SK-N-SH treated with all-trans-retinoic acid at 6 μM for 48 hours (cell line): ENCODE data around the gene TBC1D16.

Source experiments
- ATAC-seq: fragments of 200-7000 bp; cut with Tn5 transposase; 3 replicates; pipeline ENCODE4 v1.9.1; 2020; ENCODE audit warnings: mild to moderate bottlenecking, moderate library complexity
- BACH2 ChIP-seq: fragments of 250-450 bp; sonication (Bioruptor Pico); IDR thresholded peaks from 2 replicates; pipeline ENCODE4 v1.9.0; 2021; ENCODE audit warnings: mild to moderate bottlenecking, borderline replicate concordance
- CREB5 ChIP-seq: fragments of 250-450 bp; sonication (Bioruptor Pico); IDR thresholded peaks from 2 replicates; pipeline ENCODE4 v1.5.1; 2020; ENCODE audit warnings: low read depth, mild to moderate bottlenecking, moderate library complexity
- CSDC2 ChIP-seq: fragments of 250-450 bp; sonication (Bioruptor Pico); IDR thresholded peaks from 2 replicates; pipeline ENCODE4 v1.5.0; 2020; ENCODE audit warnings: mild to moderate bottlenecking, moderate library complexity
- CSRNP3 ChIP-seq: fragments of 250-450 bp; sonication (Bioruptor Pico); IDR thresholded peaks from 2 replicates; pipeline ENCODE4 v1.5.1; 2021; ENCODE audit warnings: mild to moderate bottlenecking, moderate library complexity
- ISL1 ChIP-seq: fragments of 250-450 bp; sonication (Bioruptor Pico); IDR thresholded peaks from 2 replicates; pipeline ENCODE4 v2.1.2; 2022; ENCODE audit warnings: mild to moderate bottlenecking, moderate library complexity
- OSR1 ChIP-seq: fragments of 250-450 bp; sonication (Bioruptor Pico); IDR thresholded peaks from 2 replicates; pipeline ENCODE4 v1.8.0; 2022; ENCODE audit warnings: moderate library complexity, mild to moderate bottlenecking, inconsistent platforms
- PATZ1 ChIP-seq: fragments of 250-450 bp; sonication (Bioruptor Pico); IDR thresholded peaks from 2 replicates; pipeline ENCODE4 v1.8.0; 2020; ENCODE audit warnings: mild to moderate bottlenecking, moderate library complexity, borderline replicate concordance
- RARB ChIP-seq: fragments of 250-450 bp; sonication (Bioruptor Pico); IDR thresholded peaks from 2 replicates; pipeline ENCODE4 v1.8.0; 2021; ENCODE audit warnings: mild to moderate bottlenecking, moderate library complexity
- SNAI2 ChIP-seq: fragments of 250-450 bp; sonication (Bioruptor Pico); IDR thresholded peaks from 2 replicates; pipeline ENCODE4 v1.5.0; 2020; ENCODE audit warnings: mild to moderate bottlenecking, moderate library complexity
- TOX ChIP-seq: fragments of 250-450 bp; sonication (Bioruptor Pico); IDR thresholded peaks from 2 replicates; pipeline ENCODE4 v1.8.0; 2021; ENCODE audit warnings: mild to moderate bottlenecking, moderate library complexity, borderline replicate concordance
- ZC3H10 ChIP-seq: fragments of 250-450 bp; sonication (Bioruptor Pico); IDR thresholded peaks from 2 replicates; pipeline ENCODE4 v1.5.1; 2021; ENCODE audit warnings: mild to moderate bottlenecking, moderate library complexity
- ZFP3 ChIP-seq: fragments of 250-450 bp; sonication (Bioruptor Pico); IDR thresholded peaks from 2 replicates; pipeline ENCODE4 v1.5.0; 2020; ENCODE audit warnings: mild to moderate bottlenecking, moderate library complexity
- ZFP30 ChIP-seq: fragments of 450-650 bp; formaldehyde crosslinking; IDR thresholded peaks from 2 replicates; pipeline ENCODE4 v1.5.0; 2022; ENCODE audit warnings: mild to moderate bottlenecking, moderate library complexity
- ZNF70 ChIP-seq: fragments of 450-650 bp; formaldehyde crosslinking; IDR thresholded peaks from 2 replicates; pipeline ENCODE4 v1.5.0; 2020; ENCODE audit warnings: mild to moderate bottlenecking, moderate library complexity
- ZNF8 ChIP-seq: fragments of 450-650 bp; formaldehyde crosslinking; IDR thresholded peaks from 2 replicates; pipeline ENCODE4 v1.5.0; 2020; ENCODE audit warnings: mild to moderate bottlenecking, moderate library complexity
- TF ChIP-seq, protein P1 (sequence below): fragments of 250-450 bp; sonication (Bioruptor Pico); IDR thresholded peaks from 2 replicates; pipeline ENCODE4 v1.5.0; 2020; ENCODE audit warnings: mild to moderate bottlenecking, moderate library complexity

TBC1D16 gene

GRCh38 chr17:79937391-79938335 lies 98.0 kb downstream of the TBC1D16 start (continued):
- TF ChIP-seq, protein P1, sequence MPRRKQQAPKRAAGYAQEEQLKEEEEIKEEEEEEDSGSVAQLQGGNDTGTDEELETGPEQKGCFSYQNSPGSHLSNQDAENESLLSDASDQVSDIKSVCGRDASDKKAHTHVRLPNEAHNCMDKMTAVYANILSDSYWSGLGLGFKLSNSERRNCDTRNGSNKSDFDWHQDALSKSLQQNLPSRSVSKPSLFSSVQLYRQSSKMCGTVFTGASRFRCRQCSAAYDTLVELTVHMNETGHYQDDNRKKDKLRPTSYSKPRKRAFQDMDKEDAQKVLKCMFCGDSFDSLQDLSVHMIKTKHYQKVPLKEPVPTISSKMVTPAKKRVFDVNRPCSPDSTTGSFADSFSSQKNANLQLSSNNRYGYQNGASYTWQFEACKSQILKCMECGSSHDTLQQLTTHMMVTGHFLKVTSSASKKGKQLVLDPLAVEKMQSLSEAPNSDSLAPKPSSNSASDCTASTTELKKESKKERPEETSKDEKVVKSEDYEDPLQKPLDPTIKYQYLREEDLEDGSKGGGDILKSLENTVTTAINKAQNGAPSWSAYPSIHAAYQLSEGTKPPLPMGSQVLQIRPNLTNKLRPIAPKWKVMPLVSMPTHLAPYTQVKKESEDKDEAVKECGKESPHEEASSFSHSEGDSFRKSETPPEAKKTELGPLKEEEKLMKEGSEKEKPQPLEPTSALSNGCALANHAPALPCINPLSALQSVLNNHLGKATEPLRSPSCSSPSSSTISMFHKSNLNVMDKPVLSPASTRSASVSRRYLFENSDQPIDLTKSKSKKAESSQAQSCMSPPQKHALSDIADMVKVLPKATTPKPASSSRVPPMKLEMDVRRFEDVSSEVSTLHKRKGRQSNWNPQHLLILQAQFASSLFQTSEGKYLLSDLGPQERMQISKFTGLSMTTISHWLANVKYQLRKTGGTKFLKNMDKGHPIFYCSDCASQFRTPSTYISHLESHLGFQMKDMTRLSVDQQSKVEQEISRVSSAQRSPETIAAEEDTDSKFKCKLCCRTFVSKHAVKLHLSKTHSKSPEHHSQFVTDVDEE (CRISPR knock-in tag), result no peak
- TF ChIP-seq BACH2 (CRISPR knock-in tag), result no peak
- TF ChIP-seq OSR1 (CRISPR knock-in tag), result no peak
- no peak for TF ChIP-seq CSRNP3 (CRISPR knock-in tag)

DNA sequence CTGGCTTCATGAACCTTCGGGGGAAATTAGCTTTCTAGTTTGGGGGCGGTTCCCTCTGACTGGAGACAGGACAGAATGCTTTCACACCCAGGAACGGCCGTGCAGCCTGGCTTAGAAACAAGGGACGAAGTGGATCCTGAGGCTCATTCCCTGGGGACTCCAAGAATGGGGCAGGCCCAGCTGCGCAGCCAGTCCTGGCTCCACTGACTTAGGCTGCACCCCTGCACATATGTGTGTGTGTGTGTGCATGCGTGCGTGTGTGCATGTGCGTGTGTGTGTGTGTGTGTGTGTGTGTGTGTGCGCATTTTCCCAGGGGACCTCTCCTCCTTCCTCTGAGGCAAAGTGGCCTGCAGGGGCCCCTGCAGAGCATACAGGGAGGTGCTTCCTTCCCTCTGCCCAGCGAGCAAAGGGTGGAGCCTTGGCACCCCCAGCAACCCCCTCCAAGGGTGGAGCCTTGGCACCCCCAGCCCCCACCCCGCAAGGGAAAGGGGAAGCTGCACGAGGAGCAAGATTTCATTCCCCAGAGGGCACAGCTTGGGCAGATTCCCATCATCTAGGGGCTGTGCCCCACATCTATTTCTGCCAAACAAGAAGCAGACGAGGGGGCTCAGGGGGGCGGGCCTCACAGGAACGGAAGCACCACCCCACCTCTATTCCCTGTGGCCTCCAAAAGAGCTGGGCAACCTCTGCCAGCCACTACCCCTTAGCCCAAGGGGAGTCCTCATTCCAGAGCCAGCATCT lies 98.9 kb downstream of the TBC1D16 start:
- ATAC-seq, result no peak
- TF ChIP-seq ZNF8 (CRISPR knock-in tag) (no peak), CSRNP3 (CRISPR knock-in tag) (no peak), RARB (CRISPR knock-in tag) (no peak), ZC3H10 (CRISPR knock-in tag) (no peak), CSDC2 (CRISPR knock-in tag) (no peak), SNAI2 (CRISPR knock-in tag) (no peak), ZNF70 (no peak), CREB5 (CRISPR knock-in tag) (no peak), PATZ1 (no peak), ZFP30 (CRISPR knock-in tag) (no peak), BACH2 (CRISPR knock-in tag) (no peak), OSR1 (CRISPR knock-in tag) (no peak)
- TF ChIP-seq, all 23 proteins: peak for 0

DNA sequence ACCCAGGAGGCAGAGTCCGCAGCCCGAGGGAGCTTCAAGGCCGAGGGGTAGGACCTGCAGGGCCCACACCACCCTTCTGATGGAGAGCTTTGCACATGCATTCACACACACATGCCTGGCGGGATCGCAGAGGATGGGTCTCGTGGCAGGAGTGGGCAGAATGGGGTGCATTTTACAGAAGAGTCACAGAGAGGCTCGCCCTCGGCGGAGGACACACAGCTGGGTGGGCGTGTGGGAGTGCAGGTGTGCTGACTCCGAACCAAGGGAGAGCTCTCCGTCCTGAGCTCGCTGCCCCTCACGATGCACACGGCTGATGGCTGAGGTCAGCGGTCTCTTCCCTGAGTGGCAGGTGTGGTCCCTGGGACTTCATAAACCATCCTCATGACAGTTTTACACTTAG lies 99.6 kb downstream of the TBC1D16 start:
- ATAC-seq, result no peak
- TF ChIP-seq ZFP3 (CRISPR knock-in tag) (no peak), ISL1 (CRISPR knock-in tag) (no peak)

DNA sequence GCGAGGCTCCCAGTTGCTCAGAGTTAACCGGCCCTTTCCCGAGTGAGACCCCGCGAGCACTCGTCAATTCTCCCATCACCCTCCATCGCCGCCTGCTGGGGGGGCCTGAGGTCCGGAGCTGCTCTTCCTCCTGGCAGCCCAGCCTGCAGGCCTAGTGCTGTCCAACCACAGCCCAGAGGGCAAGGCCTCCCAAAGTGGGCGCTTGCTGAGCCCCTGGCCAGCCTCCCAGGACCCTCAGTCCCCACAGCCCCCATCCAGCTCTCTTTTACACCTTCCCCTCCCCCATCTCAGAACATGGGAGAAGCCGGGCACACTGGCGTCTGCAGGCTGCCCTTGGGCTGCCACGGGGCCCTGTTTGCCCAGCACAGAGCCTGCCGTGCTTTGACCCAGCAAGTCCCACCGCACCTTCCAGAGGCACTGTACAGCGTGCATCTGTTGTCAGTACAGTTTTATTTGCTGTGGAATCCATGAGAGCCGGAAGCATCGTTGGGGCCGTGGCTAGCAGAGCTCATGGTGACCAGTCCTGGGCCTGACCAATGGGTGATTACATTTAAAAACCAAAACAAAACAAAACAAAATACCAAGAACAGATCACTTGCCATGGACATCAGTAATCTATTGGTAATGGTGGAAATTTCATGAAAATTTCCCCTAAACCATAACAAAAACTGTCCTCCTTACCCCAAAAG lies 100.3 kb downstream of the TBC1D16 start:
- ATAC-seq, result no peak
- TF ChIP-seq TOX (no peak), OSR1 (CRISPR knock-in tag) (no peak), ZC3H10 (CRISPR knock-in tag) (no peak), ZFP30 (CRISPR knock-in tag) (no peak)
